Fibroblast of skin of left biceps (primary cell): ENCODE results near the gene C11orf86.
"Not testable (repeated sequence)": the region's sequence is repeated elsewhere in the genome, so short reads cannot be mapped to it uniquely, and the experiment has no call there.

ENCODE experiments used
- DNase-seq, 2 experiments: peaks; one replicate each; pipeline ENCODE4 v3.0.0-alpha.2; 2013; ENCODE audit warnings: low read depth in 2 of 2

Gene C11orf86

GRCh38 chr11:66967670-66968425 lies 7.3 kb upstream of the C11orf86 start:
- DNase-seq: peak; percentile 71 to 74

GRCh38 chr11:66969584-66970225 lies 5.4 kb upstream of the C11orf86 start:
- DNase-seq: peak; percentile 93

- no peak for DNase-seq
Observed at GRCh38 chr11:66970371-66970806, 4.7 kb upstream of the C11orf86 start.

GRCh38 chr11:66970807-66971442 lies 4.2 kb upstream of the C11orf86 start:
- DNase-seq: peak; percentile 98

GRCh38 chr11:66971488-66971887 lies 3.6 kb upstream of the C11orf86 start:
- DNase-seq: no peak

GRCh38 chr11:66973956-66974580 lies 1.0 kb upstream of the C11orf86 start:
- DNase-seq: peak; percentile 69 to 76

GRCh38 chr11:66975405-66976027 lies 412 bp downstream of the C11orf86 start:
- DNase-seq: no peak

GRCh38 chr11:66976028-66976467 lies 944 bp downstream of the C11orf86 start:
- DNase-seq: no peak

GRCh38 chr11:66976925-66977324 lies 1.8 kb downstream of the C11orf86 start:
- DNase-seq: no peak

- DNase-seq: no peak
Observed at GRCh38 chr11:66978229-66978628, 3.1 kb downstream of the C11orf86 start.

GRCh38 chr11:66978717-66979116 lies 3.6 kb downstream of the C11orf86 start:
- no peak for DNase-seq

- DNase-seq: no peak
Observed at GRCh38 chr11:66979336-66979980, 4.4 kb downstream of the C11orf86 start.

GRCh38 chr11:66981976-66982578 lies 7.0 kb downstream of the C11orf86 start:
- DNase-seq: peak; percentile 80 to 81

GRCh38 chr11:66983275-66983924 lies 8.3 kb downstream of the C11orf86 start:
- DNase-seq: no peak

- DNase-seq: no peak
Observed at GRCh38 chr11:66985508-66986177, 10.5 kb downstream of the C11orf86 start.

- no peak for DNase-seq
Observed at GRCh38 chr11:66986178-66986545, 11.1 kb downstream of the C11orf86 start.

GRCh38 chr11:66987158-66987620 lies 12.1 kb downstream of the C11orf86 start:
- DNase-seq: no peak

- DNase-seq: no peak
Observed at GRCh38 chr11:66987924-66988637, 13.0 kb downstream of the C11orf86 start.

GRCh38 chr11:66988741-66989140 lies 13.6 kb downstream of the C11orf86 start:
- not testable (repeated sequence) for DNase-seq
